Left hindlimb (tissue), 1 donor: Measurements from ENCODE around the gene OR2A5.
"Not testable (repeated sequence)": the region's sequence is repeated elsewhere in the genome, so short reads cannot be mapped to it uniquely, and the experiment has no call there.

Source experiments
- DNase-seq: peaks from one replicate; pipeline ENCODE4 v3.0.0-alpha.2; 2018

OR2A5 gene, protein sequence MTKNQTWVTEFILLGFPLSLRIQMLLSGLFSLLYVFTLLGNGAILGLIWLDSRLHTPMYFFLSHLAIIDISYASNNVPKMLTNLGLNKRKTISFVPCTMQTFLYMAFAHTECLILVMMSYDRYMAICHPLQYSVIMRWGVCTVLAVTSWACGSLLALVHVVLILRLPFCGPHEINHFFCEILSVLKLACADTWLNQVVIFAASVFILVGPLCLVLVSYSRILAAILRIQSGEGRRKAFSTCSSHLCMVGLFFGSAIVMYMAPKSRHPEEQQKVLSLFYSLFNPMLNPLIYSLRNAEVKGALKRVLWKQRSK

DNA sequence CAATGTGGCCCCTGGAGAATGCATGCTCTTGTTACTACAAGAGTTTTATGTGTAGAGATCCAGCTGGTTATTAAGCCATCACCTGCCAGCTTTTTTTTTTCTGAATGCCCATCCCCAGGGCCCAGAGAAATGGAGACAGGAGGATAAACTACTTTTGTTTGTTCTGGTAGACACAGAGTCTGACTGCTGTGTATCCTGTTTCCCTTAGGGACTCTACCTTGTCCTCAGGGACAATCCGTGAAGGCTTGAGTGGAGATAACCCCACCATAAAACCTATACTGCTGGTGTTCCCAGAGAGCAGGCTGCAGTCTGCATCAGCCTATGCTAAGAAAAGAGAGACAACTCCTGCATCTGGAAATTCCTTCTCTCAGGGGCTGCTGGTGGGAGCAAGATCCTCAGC is at the start of gene OR2A5:
OR2A5 (plus strand) TSS at position 301 of the 400 bp plus-strand sequence. CDS start 1,454 bp downstream, outside the sequence.
- no peak for DNase-seq

DNA sequence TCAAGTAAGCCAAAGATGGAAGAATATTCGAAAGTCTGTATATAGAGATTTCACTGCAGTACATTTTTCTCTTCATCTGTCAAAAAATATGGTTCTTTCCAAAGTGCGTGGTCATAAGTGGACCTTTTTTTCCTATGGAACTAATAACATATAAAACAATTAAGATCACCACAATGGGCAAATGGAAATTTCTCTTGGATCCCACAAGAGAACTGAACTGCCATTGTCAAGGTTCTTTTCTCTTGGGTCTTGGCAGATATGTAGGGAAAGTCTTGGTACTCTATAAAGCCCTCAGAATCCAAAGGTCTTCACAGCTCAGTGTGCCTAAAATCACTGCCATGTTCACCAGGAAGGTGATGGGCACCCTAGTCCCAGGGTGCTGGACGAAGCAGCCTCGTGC is 48.7 kb upstream of the OR2A5 start, which contains the start of gene OR6B1:
OR6B1 (plus strand) TSS at position 301 of the 400 bp plus-strand sequence. CDS start 3,677 bp downstream, outside the sequence.
- DNase-seq: no peak

DNA sequence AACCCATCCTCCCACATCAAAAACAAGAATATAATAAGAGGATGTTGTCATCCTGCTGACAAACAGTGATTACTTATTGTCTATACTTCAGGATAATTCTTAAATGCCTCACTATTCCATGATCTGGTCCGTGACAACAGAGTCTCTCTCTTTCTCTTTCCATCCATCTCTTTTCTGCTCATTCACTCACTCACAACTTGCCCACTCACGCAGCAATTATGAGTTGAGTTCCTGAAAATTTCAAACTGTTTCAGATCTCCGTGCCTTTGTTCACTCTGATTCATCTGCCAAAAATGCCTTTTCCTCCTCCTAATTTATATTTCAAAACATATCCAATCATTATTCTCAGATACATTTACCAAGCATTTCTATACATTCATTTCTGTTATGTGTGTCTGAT is 47.2 kb upstream of the OR2A5 start:
- no peak for DNase-seq

- DNase-seq: no peak
Observed at GRCh38 chr7:144004703-144005102, 44.0 kb upstream of the OR2A5 start.

- DNase-seq: no peak
Observed at GRCh38 chr7:144006029-144006691, 42.6 kb upstream of the OR2A5 start.

- DNase-seq: no peak
Observed at GRCh38 chr7:144006692-144007042, 42.1 kb upstream of the OR2A5 start.

DNA sequence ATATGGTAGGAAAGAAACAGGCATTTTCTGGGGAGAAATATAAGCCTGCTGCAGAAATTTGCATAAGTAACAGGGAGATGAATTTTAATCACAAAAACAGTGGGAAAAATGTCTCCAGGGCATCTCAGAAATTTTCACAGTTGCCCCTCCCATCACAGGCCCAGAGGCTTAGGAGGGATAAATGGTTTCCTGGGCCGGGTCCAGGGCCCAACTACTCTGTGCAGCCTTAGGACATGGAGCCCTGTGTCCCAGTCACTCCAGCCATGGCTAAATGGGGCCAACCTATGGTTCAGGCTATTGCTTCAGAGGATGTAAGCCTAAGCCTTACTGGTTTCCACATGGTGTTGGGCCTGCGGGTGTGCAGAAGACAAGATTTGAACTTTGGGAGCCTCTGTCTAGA is 39.4 kb upstream of the OR2A5 start:
- no peak for DNase-seq

DNA sequence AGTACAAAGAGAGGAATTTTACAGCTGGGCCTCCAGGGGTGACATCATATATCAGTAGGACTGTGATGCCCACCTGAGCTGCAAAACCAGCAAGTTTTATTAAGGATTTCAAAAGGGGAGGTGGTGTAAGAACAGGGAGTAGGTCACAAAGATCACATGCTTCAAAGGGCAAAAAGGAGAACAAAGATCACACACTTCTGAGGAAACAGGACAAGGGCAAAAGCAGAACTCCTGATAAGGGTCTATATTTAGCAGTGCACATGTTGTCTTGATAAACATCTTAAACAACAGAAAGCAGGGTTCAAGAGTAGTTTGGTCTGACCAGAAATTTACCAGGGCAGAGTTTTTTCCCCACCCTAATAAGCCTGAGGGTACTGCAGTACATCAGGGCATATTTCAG is 38.7 kb upstream of the OR2A5 start:
- not testable (repeated sequence) for DNase-seq

DNA sequence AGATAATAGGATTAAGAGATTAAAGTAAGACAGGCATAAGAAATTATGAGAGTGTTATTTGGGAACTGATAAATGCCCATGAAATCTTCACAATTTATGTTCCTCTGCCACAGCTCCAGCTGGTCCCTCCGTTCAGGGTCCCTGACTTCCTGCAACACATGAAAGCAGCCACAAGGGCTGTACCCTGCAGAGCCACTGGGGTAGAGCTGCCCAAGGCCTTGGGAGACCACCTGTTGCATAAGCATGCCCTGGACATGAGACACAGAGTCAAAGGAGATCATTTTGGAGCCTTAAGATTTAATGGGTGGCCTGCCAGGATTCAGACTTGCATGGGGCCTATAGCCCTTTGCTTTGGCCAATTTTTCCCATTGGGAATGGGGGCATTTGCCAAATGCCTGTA is 37.9 kb upstream of the OR2A5 start:
- DNase-seq: not testable (repeated sequence)

- no peak for DNase-seq
Observed at GRCh38 chr7:144011458-144012230, 37.1 kb upstream of the OR2A5 start.

GRCh38 chr7:144018065-144018464 is 30.7 kb upstream of the OR2A5 start:
- no peak for DNase-seq

DNA sequence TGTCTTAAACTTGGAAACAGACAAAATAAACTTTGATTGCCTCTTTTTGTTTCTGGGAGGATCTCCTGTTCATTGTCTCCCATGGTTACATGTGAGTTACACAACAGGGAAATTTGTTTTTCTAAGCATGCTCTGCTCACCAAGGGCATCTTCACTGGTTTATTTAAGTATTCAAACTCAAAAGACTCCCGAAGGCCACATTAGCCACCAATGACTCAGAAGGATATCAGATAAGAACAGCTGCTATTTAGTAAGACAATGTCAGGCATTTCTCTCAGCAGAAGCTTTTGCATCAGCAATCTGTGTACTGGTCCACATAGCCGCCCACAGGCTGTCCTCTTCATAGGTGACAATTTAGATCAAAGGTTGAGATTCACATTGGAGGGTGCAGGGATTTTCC is 29.3 kb upstream of the OR2A5 start:
- DNase-seq: no peak

DNA sequence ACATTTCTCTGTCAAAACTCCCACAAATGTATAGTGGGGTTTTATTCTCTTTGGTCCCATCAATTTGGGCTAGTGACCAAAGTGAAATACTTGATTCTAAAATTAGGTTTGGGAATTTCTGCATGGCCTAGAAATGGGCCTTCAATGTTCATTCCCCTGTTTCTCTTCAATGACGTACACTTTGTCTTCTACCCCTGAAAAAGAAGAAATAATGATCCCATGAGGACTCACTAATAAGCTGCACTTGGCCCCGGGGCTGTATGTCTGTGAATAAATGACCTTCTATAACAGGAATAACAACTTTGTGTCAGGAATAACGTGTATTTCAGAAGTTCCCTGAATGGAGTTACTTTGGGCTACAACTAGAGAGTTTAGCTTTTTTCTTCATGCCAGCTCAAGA is 28.4 kb upstream of the OR2A5 start:
- DNase-seq: no peak

DNA sequence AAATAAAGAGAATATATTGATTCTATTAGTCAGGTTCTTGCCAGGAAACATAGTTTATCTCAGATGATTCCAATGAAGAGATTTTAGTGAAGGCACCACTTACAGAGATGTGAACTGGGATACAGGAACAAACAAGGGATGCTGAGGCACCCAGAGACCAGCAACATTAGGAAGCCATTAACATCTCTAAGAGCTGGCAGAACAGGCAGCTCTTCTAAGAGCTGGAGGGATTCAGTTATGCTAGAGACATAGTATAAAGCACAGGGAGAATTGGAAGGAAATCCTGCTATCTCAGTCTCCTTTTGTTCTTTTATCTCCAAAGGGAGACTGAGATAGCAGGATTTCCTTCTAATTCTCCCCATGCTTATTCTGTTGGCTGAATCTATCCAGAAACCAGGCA is 26.6 kb upstream of the OR2A5 start:
- DNase-seq: no peak

- no peak for DNase-seq
Observed at GRCh38 chr7:144023171-144023827, 25.4 kb upstream of the OR2A5 start.

DNA sequence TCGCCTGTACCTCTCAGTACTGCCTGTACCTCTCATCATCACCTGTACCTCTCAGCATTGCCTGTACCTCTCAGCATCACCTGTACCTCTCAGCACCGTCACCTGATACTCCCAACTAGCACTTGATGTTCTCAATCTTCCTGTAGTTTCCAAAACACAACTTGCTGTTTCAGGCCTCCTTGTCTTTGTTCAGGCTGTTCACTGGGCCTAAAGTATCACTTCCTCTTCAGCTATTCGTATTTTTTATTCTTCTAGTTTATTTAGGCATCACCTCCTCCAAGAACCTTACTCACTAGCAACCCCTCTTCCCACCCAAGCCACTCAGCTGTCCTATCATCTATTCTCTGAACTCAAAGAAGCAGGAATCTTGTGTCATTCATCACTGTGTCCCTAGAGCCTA is 24.5 kb upstream of the OR2A5 start:
- no peak for DNase-seq

GRCh38 chr7:144026203-144026883 is 22.4 kb upstream of the OR2A5 start:
- no peak for DNase-seq

DNA sequence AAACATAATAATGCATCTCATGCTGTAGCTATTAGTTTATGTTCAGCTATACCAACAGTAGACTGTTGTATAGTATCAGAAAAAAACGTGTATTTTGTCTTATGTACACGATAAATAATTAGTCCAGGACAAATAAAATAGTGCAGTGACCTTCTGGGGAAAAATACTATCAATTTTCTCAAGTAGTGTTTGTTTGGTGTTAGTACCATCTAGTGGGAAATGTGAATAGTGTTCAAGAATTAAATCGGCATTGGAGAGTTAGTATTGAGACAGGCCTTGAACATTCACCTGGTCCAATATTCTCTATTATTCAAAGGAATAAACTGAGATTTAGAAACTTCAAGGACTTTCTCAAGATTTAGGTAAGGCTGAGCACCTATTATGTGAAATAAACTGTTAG is 21.7 kb upstream of the OR2A5 start:
- DNase-seq: no peak

GRCh38 chr7:144027974-144028373 is 20.8 kb upstream of the OR2A5 start:
- DNase-seq: no peak

DNA sequence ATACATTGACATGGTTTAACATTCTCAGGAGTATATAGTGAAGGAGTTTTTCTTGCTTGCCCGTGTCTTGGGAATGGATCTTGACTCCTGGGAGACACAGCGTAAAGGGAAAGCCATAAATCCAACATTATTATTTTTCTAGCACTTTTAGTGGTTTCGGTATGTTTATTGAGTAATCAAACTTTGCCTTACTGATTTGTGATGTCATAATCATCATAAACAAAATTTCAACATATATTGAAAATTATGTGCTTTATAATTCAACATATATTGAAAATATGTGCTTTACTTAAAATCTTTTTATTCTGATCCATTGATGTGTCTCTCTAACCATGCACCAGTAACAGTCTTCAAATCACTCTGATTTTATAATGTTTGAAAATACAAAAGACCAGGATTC is 20.2 kb upstream of the OR2A5 start:
- DNase-seq: no peak

DNA sequence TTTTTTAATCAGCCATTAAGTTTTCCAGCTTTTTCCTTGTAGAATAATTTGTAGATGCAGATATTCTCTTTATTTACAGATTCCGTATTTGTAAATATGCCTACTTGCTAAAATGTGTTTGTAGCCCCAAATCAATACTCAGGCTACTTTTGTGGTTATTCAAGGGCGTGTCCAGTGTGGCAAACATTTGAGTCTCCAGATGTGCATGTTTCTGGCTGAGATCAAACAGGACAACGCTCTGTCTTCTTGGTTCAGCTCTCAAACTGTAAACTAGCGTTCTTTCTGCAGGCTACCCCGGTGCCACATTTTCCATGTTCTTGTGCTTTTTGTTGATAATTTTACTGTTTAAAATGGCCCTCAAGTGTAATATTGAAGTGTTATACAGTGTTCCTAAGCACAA is 16.2 kb upstream of the OR2A5 start:
- DNase-seq: no peak

DNA sequence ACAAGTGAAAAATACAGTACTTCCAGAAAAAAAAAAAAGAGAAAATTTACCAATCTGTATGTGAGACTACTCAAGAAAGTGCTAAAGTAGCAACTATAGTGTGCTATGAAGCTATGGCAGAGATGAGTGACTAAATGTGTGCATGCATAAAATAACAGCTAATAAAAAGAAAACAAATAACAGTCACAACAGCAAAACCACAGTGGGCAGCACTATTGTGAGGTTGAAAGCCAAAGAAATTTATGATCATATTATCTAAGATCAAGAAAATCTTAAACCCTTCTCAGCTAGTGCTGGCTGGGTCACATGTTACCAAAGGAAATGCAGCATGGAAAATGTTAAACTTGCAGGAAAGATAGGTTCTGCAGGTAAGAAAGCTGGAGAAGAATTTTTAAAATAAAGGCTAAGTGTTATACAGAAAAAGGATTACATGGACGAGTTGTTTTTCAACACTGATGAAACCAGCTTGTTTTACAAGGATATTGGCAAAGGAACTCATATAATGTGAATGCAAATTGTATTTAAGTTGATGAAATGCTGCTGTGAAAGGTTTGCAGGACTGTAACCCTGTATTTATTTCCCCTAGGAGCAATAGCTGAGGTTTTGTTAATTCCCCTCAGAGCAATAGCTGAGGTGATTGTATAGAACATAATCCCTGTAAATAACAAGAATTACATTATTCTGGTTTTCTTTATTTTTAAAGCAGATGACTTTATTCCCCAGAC is 15.6 kb upstream of the OR2A5 start:
- DNase-seq: no peak
